Suprapubic skin (tissue), 3 donors: ENCODE measurements around the gene ZSWIM9.

Experiments used
- CTCF ChIP-seq, 2 donors: fragments of 200-600 bp in 1 of 2; fragments of 450-650 bp in 1 of 2; sonication (generic) in 1 of 2; IDR thresholded peaks; one replicate each; pipeline ENCODE4 v1.5.1; 2016 to 2019; ENCODE audit warnings: antibody characterized with exemption in 2 of 2, mild to moderate bottlenecking in 1 of 2, moderate library complexity in 1 of 2
- POLR2AphosphoS5 ChIP-seq, 3 donors: sonication (generic); formaldehyde crosslinking; IDR thresholded peaks; one replicate each; pipeline ENCODE4 v1.6.1; 2017; ENCODE audit warnings: antibody characterized with exemption in 3 of 3

GRCh38 chr19:48148576-48148975 is 21.9 kb upstream of the ZSWIM9 start:
- no peak for TF ChIP-seq POLR2AphosphoS5 (IDR thresholded peaks at IDR 0.05)
- TF ChIP-seq CTCF (IDR thresholded peaks at IDR 0.05) = no peak
